HepG2 (cell line): Measurements from ENCODE around the gene FIZ1. TPM values are rescaled to one million over a fixed set of nuclear protein-coding genes. Genes with fewer than 3 reads are reported as not detected.

Experiments
- AKNA ChIP-seq: sonication (generic); formaldehyde crosslinking; IDR thresholded peaks from 2 replicates; pipeline ENCODE4 v1.4.0; 2020; ENCODE audit warnings: missing genetic modification reagents, borderline replicate concordance
- CC2D1A ChIP-seq: sonication (generic); formaldehyde crosslinking; IDR thresholded peaks from 2 replicates; pipeline ENCODE4 v1.8.1; 2023; ENCODE audit warnings: mild to moderate bottlenecking, missing genetic modification reagents
- CTCF ChIP-seq: sonication (generic); formaldehyde crosslinking; IDR thresholded peaks from 2 replicates; pipeline ENCODE4 v1.5.0; 2020; ENCODE audit warnings: mild to moderate bottlenecking, missing genetic modification reagents, moderate library complexity
- ERF ChIP-seq: IDR thresholded peaks from 2 replicates; pipeline ENCODE4 v1.6.1; 2018; ENCODE audit warnings: missing biosample characterization, missing genetic modification reagents
- GATAD1 ChIP-seq: IDR thresholded peaks from 2 replicates; pipeline ENCODE4 v1.6.1; 2016; ENCODE audit warnings: missing genetic modification reagents, missing compliant biosample characterization
- HMGXB3 ChIP-seq: sonication (generic); formaldehyde crosslinking; IDR thresholded peaks from 2 replicates; pipeline ENCODE4 v1.4.0; 2020; ENCODE audit warnings: missing genetic modification reagents, borderline replicate concordance
- JDP2 ChIP-seq: sonication (generic); formaldehyde crosslinking; IDR thresholded peaks from 2 replicates; pipeline ENCODE4 v1.8.1; 2022; ENCODE audit warnings: missing genetic modification reagents, borderline replicate concordance
- KLF12 ChIP-seq: sonication (generic); formaldehyde crosslinking; IDR thresholded peaks from 2 replicates; pipeline ENCODE4 v1.4.0; 2020; ENCODE audit warnings: missing genetic modification reagents, borderline replicate concordance
- PHF20 ChIP-seq: sonication (generic); formaldehyde crosslinking; IDR thresholded peaks from 2 replicates; pipeline ENCODE4 v1.5.0; 2020; ENCODE audit warnings: mild to moderate bottlenecking, missing genetic modification reagents
- SALL1 ChIP-seq: sonication (generic); formaldehyde crosslinking; IDR thresholded peaks from 2 replicates; pipeline ENCODE4 v1.8.0; 2022; ENCODE audit warnings: mild to moderate bottlenecking, missing genetic modification reagents
- SAP130 ChIP-seq: IDR thresholded peaks from 2 replicates; pipeline ENCODE4 v1.6.1; 2016; ENCODE audit warnings: low read depth
- U2AF1 ChIP-seq: fragments of 200-400 bp; formaldehyde crosslinking; optimal IDR thresholded peaks from 2 replicates; pipeline ENCODE3; 2017; ENCODE audit warnings: mild to moderate bottlenecking, low read depth, low read length
- ZNF230 ChIP-seq: sonication (generic); formaldehyde crosslinking; IDR thresholded peaks from 2 replicates; pipeline ENCODE4 v1.4.0; 2020; ENCODE audit warnings: mild to moderate bottlenecking, missing genetic modification reagents
- ZNF260 ChIP-seq: sonication (generic); formaldehyde crosslinking; IDR thresholded peaks from 2 replicates; pipeline ENCODE4 v1.4.0; 2020; ENCODE audit warnings: missing genetic modification reagents, low read depth, mild to moderate bottlenecking, borderline replicate concordance
- ZNF549 ChIP-seq: sonication (generic); formaldehyde crosslinking; IDR thresholded peaks from 2 replicates; pipeline ENCODE4 v1.5.0; 2020; ENCODE audit warnings: missing genetic modification reagents
- polyA plus RNA-seq, 8 experiments: library from polyadenylated mRNA; depleted of rRNA in 3 of 8; stranded (reverse) in 7 of 8; unstranded in 1 of 8; fragments of >200 nt; fragmentation: Illumina TruSeq in 4 of 8; extraction: Trizol in 4 of 8; gene quantifications; 2 replicates each; pipeline versions ENCODE4 v1.2.1 to v1.2.3, GENCODE V29; 2011 to 2016; ENCODE audit warnings: low read depth in 4 of 8, missing spikeins in 1 of 8, mixed read lengths in 1 of 8; ENCODE audit not compliant: insufficient read depth in 1 of 8
- total RNA-seq, 5 experiments: library from RNA; depleted of rRNA; stranded (reverse); fragments of >200 nt; fragmentation: Illumina TruSeq; extraction: Trizol; gene quantifications; 2 replicates each; pipeline ENCODE4 v1.2.3, GENCODE V29; 2016; ENCODE audit warnings: low read depth in 1 of 5

The FIZ1 gene
- total and polyA plus RNA-seq, 2 of the 13 experiments (the other 11 are each of a cell fraction or from before 2014, with no cell fraction given) = 3.6 to 5.9 TPM

DNA sequence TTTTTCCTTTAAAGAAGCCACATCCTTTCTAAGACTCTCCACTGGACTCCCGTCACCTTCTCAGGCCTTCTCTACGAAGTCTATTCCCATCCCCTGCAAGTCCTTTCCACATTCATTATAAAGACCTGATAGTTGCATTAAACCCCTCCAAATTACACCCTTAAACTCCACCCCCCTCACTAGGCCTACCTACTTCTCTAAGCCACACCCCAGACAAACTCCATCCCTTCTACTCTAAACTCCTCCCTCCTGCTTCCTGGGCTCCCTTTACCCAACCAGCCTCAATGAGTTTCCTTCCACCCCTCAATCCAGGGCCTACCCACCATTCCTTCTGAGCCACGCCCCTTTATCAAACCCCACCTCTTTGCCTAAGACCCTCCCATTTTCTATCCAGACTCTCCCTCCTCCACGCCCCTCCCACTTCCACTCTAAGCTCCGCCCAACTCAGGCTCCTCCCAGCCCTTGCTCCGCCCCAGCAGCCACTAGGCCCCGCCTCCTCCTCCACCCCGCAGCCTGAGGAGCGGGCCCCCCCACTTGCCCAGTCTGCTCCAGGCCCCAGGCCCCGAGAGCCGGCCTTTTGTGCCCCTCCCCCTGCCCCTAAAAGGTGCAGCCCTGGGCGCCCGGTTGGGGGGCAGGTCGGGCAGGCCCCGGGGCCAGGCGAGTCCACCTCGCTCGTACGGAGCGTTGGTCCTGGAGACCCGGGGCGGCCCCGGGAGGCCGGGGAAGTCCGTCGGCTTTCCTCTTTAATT lies 424 bp downstream of the FIZ1 start (continued):
- TF ChIP-seq KLF12 (CRISPR knock-in tag) = no peak
- TF ChIP-seq CTCF = 0 out of 2 replicates have a peak, but pooled peaks have one; percentile 13
- TF ChIP-seq CC2D1A = no peak
- peak; percentile 56; the same call in 1 of the 2 replicates for TF ChIP-seq SAP130
- TF ChIP-seq PHF20 (CRISPR knock-in tag) = peak; percentile 75
- no peak for TF ChIP-seq ZNF260
- TF ChIP-seq SALL1 (CRISPR knock-in tag) = peak; percentile 15; the same call in 1 of the 2 replicates
- TF ChIP-seq JDP2 (CRISPR knock-in tag) = no peak
- no peak for TF ChIP-seq HMGXB3 (CRISPR knock-in tag)
- no peak for TF ChIP-seq GATAD1
- TF ChIP-seq U2AF1 = no peak
- TF ChIP-seq ERF (CRISPR knock-in tag) = peak; percentile 76
- TF ChIP-seq ZNF230 (CRISPR knock-in tag) = no peak
- no peak for TF ChIP-seq AKNA (CRISPR knock-in tag)
- TF ChIP-seq ZNF549 = no peak
